GM18505 (cell line): Measurements from ENCODE around the gene PRKAR1B.

Source experiments
- ATAC-seq: cut with Tn5 transposase; IDR thresholded peaks from one replicate; pipeline ENCODE4 v1.9.1; 2021; ENCODE audit not compliant: unreplicated experiment
- POLR2A ChIP-seq: IDR thresholded peaks from 4 replicates; pipeline ENCODE4 v1.6.1; 2011; ENCODE audit warnings: borderline replicate concordance; ENCODE audit not compliant: insufficient read depth, insufficient read length; ENCODE audit errors: extremely low read depth

Gene PRKAR1B

GRCh38 chr7:531777-532176 is 195.3 kb downstream of the PRKAR1B start:
- TF ChIP-seq POLR2A, result no peak
- ATAC-seq, result no peak

GRCh38 chr7:528451-528850 is 198.6 kb downstream of the PRKAR1B start:
- no peak for TF ChIP-seq POLR2A
- ATAC-seq, result no peak

GRCh38 chr7:527723-528122 is 199.4 kb downstream of the PRKAR1B start:
- TF ChIP-seq POLR2A, result no peak
- ATAC-seq, result no peak

GRCh38 chr7:526460-527034 is 200.5 kb downstream of the PRKAR1B start:
- ATAC-seq, result no peak
- TF ChIP-seq POLR2A, result no peak

GRCh38 chr7:525740-526139 is 201.3 kb downstream of the PRKAR1B start:
- TF ChIP-seq POLR2A, result no peak
- no peak for ATAC-seq

- ATAC-seq, result no peak
- TF ChIP-seq POLR2A, result no peak
Measured at GRCh38 chr7:524800-525199, 202.3 kb downstream of the PRKAR1B start.

- TF ChIP-seq POLR2A, result no peak
Measured at GRCh38 chr7:523347-524336, 203.4 kb downstream of the PRKAR1B start.

GRCh38 chr7:522951-523314 is 204.1 kb downstream of the PRKAR1B start:
- ATAC-seq, result no peak
- TF ChIP-seq POLR2A, result no peak

More at GRCh38 chr7:523347-524336, 203.4 kb downstream of the PRKAR1B start:
- no peak for ATAC-seq

GRCh38 chr7:522071-522950 is 204.8 kb downstream of the PRKAR1B start:
- no peak for TF ChIP-seq POLR2A
- no peak for ATAC-seq

- TF ChIP-seq POLR2A, result no peak
- ATAC-seq, result no peak
Measured at GRCh38 chr7:521221-522070, 205.6 kb downstream of the PRKAR1B start.

GRCh38 chr7:520503-521161 is 206.4 kb downstream of the PRKAR1B start:
- TF ChIP-seq POLR2A, result no peak
- ATAC-seq, result no peak
